ENCODE results near the gene ADCY7.

The ADCY7 gene

DNA sequence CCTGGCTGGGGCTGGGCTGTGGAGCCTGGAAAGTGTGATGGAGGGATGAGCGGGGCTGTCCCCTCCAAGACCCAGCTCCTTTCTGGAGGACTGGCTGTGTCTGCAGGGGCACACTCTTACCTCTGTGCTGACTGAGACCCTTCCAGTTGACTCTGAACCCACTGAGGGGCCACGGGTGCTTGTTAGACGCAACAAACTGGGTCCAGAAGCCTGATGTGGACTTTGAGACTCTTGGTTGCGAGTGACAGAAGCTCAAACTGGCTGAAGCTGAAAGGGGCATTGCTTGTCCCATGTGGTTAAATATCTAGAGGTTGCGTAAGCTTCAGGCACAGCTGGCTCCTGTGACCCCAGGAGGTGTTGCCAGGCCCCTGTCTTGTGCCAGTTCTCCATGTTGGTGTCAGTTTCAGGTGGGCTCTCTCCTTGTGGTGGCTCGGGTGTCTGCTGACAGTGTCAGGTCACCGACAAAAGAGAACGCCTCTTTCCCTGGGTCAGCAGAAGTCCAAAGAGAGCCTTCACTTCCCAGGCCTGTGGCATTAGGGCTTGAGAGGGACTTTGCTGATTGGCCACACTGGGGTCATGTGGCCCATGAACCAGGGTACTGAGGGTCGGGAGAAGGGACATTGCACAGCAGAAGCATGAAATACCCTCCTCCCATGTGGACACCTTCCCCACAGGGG is 16.7 kb downstream of the ADCY7 start:
- POLR2A ChIA-PET, result no interaction called here
- TF ChIP-seq ARNT (IDR thresholded peaks at IDR 0.05) (no peak), TARDBP (IDR thresholded peaks at IDR 0.05) (no peak), FOXA1 (IDR thresholded peaks at IDR 0.05) (no peak)
- TF ChIP-seq, protein P1, sequence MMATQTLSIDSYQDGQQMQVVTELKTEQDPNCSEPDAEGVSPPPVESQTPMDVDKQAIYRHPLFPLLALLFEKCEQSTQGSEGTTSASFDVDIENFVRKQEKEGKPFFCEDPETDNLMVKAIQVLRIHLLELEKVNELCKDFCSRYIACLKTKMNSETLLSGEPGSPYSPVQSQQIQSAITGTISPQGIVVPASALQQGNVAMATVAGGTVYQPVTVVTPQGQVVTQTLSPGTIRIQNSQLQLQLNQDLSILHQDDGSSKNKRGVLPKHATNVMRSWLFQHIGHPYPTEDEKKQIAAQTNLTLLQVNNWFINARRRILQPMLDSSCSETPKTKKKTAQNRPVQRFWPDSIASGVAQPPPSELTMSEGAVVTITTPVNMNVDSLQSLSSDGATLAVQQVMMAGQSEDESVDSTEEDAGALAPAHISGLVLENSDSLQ (IDR thresholded peaks at IDR 0.05), result no peak
- no peak for DNase-seq (ENCODE audit: extremely low spot score)
- CTCF ChIA-PET, result no interaction called here

DNA sequence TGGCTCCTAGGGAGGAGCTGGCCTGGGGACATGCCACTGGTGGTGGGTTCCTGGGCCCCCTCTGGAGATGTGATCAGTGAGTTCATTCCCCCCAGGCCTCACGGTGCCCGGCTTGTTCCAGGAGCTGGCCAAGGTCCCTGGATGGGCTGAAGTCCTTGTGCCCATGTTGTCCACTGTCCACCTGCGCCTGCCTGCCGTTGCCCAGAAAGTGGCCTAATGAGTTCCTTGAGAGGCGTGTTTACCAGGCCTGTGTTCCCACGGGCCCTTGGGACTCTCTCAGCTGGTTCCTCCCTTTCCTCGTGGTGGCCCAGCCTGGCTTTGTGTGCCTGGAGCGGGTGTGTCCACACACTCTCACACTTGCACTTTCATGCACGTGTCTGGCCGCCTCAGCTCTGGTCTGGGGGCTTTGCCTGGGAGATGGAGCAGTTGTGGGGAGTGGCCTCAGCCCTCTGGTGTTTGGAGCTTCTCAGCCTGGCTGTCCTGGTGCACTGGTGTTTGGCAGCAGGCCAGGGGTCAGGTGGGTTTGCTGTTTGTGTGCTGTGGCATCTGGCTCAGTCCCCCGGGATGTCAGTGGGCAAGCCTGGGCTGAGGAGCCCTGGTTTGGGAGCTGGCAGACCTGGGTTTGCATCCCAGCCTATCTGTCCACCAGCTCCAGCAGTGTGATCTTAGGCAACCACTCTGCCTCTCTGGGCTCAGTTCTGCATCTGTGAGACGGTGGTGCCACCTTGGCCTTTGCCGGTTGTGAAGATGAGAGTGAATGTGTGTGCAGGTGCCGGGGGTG is 18.0 kb downstream of the ADCY7 start:
- POLR2A ChIA-PET, result no interaction called here
- DNase-seq (ENCODE audit: extremely low spot score), result no peak

DNA sequence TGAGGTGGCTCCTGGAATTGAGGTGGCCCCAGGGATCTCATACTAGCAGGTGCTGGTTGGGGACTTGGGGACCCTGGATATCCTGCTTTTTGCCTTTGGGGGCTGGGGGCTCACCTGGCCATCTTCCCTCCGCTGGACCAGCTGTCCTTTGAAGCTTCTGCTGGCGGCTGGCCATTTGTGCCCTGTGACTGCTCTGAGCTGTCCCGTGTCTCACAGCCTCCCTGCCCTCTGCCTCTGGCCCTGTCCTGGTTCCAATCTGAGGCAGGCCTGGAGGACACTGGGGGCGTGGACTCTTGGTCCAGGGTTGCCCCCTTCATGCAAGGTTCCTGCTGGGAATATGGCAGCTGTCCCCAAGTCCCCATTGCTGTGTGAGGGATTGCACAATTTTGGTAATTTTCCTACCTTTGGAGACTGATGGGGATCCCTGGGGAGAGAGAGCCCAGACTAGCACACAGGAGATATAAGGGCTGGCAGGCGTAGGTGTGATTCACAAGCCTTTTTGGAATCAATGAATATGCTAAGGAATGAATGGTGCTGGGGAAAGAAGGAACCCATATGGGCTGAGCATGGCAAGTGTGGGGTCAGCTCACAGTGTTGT is 19.2 kb downstream of the ADCY7 start:
- POLR2A ChIA-PET, result no interaction called here
- DNase-seq (ENCODE audit: extremely low spot score), result no peak
- CTCF ChIA-PET, result no interaction called here
- no peak for TF ChIP-seq LEF1 (IDR thresholded peaks at IDR 0.05; ENCODE audit: borderline replicate concordance)
- no peak for TF ChIP-seq BHLHE40 (IDR thresholded peaks at IDR 0.05; ENCODE audit: borderline replicate concordance)
- TF ChIP-seq L3MBTL2 (conservative IDR thresholded peaks at IDR 0.05), result no peak
- no peak for TF ChIP-seq HDGF (IDR thresholded peaks at IDR 0.05; ENCODE audit: borderline replicate concordance)

More for the DNA sequence above, 18.0 kb downstream of the ADCY7 start:
- no peak for TF ChIP-seq NFRKB (IDR thresholded peaks at IDR 0.05)
- no peak for TF ChIP-seq SUZ12 (IDR thresholded peaks at IDR 0.05)
- CTCF ChIA-PET, result no interaction called here

DNA sequence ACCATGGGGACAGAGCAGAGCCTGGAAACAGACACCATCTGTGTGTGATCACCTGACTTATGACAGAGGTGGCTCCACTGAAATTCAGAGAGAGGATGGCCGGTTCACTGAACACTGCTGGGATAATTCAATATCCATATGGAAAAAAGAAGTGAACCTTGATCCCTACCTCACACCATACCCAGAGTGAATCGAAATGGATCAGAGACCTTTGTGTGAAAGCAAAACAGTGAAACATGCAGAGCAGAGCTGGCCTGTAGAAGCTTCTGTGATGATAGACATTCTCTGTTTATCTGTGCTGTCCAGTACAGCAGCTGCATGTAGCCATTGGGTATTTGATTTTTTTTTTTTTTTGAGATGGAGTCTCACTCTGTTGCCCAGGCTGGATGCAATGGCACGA is 20.3 kb downstream of the ADCY7 start:
- ChIA-PET CTCF (no interaction called here), POLR2A (no interaction called here)
- no peak for DNase-seq (ENCODE audit: extremely low spot score)
- TF ChIP-seq BHLHE40 (IDR thresholded peaks at IDR 0.05; ENCODE audit: borderline replicate concordance) (no peak), LEF1 (IDR thresholded peaks at IDR 0.05; ENCODE audit: borderline replicate concordance) (no peak), L3MBTL2 (conservative IDR thresholded peaks at IDR 0.05) (no peak), CTBP1 (IDR thresholded peaks at IDR 0.05; ENCODE audit: borderline replicate concordance) (no peak), FOXM1 (IDR thresholded peaks at IDR 0.05; ENCODE audit: borderline replicate concordance) (no peak), FOXA1 (IDR thresholded peaks at IDR 0.05) (no peak), SUZ12 (IDR thresholded peaks at IDR 0.05) (no peak), TARDBP (IDR thresholded peaks at IDR 0.05) (no peak)

DNA sequence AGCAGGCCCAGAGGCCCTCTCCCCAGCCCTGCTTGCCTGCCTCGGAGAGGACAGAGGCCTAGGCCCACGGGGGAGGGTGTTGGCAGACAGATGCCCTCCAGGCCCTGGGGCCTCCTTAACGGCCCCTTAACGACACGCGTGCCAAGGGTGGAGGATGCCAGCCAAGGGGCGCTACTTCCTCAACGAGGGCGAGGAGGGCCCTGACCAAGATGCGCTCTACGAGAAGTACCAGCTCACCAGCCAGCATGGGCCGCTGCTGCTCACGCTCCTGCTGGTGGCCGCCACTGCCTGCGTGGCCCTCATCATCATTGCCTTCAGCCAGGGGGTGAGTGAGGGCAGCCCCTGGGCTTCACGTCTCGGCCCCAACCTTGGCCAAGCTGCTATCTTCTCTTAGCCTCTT is 21.7 kb downstream of the ADCY7 start:
- DNase-seq (ENCODE audit: extremely low spot score), result no peak
- TF ChIP-seq FOXA1 (IDR thresholded peaks at IDR 0.05), result no peak
- no peak for TF ChIP-seq ZNF384 (IDR thresholded peaks at IDR 0.05)
- no peak for TF ChIP-seq ARNT (IDR thresholded peaks at IDR 0.05)
- TF ChIP-seq TARDBP (IDR thresholded peaks at IDR 0.05), result no peak
- no peak for TF ChIP-seq NFRKB (IDR thresholded peaks at IDR 0.05)
- TF ChIP-seq SUZ12 (IDR thresholded peaks at IDR 0.05), result no peak
- no peak for TF ChIP-seq FOXM1 (IDR thresholded peaks at IDR 0.05; ENCODE audit: borderline replicate concordance)
- no peak for TF ChIP-seq LEF1 (IDR thresholded peaks at IDR 0.05; ENCODE audit: borderline replicate concordance)
- TF ChIP-seq FOXK2 (IDR thresholded peaks at IDR 0.05), result no peak
- TF ChIP-seq BHLHE40 (IDR thresholded peaks at IDR 0.05; ENCODE audit: borderline replicate concordance), result no peak
- no peak for TF ChIP-seq L3MBTL2 (conservative IDR thresholded peaks at IDR 0.05)
- TF ChIP-seq, protein P1 (IDR thresholded peaks at IDR 0.05), result no peak
- TF ChIP-seq SP1 (IDR thresholded peaks at IDR 0.05), result no peak
- TF ChIP-seq CTBP1 (IDR thresholded peaks at IDR 0.05; ENCODE audit: borderline replicate concordance), result no peak
- no peak for TF ChIP-seq ELF4 (IDR thresholded peaks at IDR 0.05)
- no peak for TF ChIP-seq HDGF (IDR thresholded peaks at IDR 0.05; ENCODE audit: borderline replicate concordance)
- CTCF ChIA-PET, result no interaction called here
- POLR2A ChIA-PET, result no interaction called here

DNA sequence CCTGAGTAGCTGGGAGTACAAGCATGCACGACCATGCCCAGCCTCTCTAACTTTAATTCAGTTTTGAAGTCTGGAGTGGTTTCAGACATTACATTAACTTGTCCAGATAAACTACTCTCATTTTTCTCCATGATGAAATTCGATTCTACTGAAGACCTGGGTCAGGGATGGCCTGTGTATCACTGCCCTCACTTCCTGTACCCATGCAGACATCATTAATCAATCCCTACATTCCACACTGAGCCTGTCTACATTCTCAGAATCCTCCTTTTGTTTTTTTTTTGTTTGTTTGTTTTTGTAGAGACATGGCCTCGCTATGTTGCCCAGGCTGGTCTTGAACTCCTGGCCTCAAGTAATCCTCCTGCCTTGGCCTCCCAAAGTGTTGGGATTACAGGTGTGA is 22.6 kb downstream of the ADCY7 start:
- TF ChIP-seq LEF1 (IDR thresholded peaks at IDR 0.05; ENCODE audit: borderline replicate concordance), result no peak
- TF ChIP-seq SUZ12 (IDR thresholded peaks at IDR 0.05), result no peak
- no peak for TF ChIP-seq ELF4 (IDR thresholded peaks at IDR 0.05)
- TF ChIP-seq FOXA1 (IDR thresholded peaks at IDR 0.05), result no peak
- TF ChIP-seq FOXK2 (IDR thresholded peaks at IDR 0.05), result no peak
- no peak for TF ChIP-seq ARNT (IDR thresholded peaks at IDR 0.05)
- no peak for TF ChIP-seq ZNF384 (IDR thresholded peaks at IDR 0.05)
- no peak for TF ChIP-seq TARDBP (IDR thresholded peaks at IDR 0.05)
- TF ChIP-seq CTBP1 (IDR thresholded peaks at IDR 0.05; ENCODE audit: borderline replicate concordance), result no peak
- no peak for TF ChIP-seq HDGF (IDR thresholded peaks at IDR 0.05; ENCODE audit: borderline replicate concordance)
- TF ChIP-seq, protein P1 (IDR thresholded peaks at IDR 0.05), result no peak
- TF ChIP-seq L3MBTL2 (conservative IDR thresholded peaks at IDR 0.05), result no peak
- TF ChIP-seq BHLHE40 (IDR thresholded peaks at IDR 0.05; ENCODE audit: borderline replicate concordance), result no peak
- no peak for TF ChIP-seq NFRKB (IDR thresholded peaks at IDR 0.05)
- no peak for DNase-seq (ENCODE audit: extremely low spot score)
- ChIA-PET CTCF (no interaction called here), POLR2A (no interaction called here)
